Measurements from ENCODE around the gene CDH12.
"Not testable (repeated sequence)": the region's sequence is repeated elsewhere in the genome, so short reads cannot be mapped to it uniquely, and the experiment has no call there.

The CDH12 gene

DNA sequence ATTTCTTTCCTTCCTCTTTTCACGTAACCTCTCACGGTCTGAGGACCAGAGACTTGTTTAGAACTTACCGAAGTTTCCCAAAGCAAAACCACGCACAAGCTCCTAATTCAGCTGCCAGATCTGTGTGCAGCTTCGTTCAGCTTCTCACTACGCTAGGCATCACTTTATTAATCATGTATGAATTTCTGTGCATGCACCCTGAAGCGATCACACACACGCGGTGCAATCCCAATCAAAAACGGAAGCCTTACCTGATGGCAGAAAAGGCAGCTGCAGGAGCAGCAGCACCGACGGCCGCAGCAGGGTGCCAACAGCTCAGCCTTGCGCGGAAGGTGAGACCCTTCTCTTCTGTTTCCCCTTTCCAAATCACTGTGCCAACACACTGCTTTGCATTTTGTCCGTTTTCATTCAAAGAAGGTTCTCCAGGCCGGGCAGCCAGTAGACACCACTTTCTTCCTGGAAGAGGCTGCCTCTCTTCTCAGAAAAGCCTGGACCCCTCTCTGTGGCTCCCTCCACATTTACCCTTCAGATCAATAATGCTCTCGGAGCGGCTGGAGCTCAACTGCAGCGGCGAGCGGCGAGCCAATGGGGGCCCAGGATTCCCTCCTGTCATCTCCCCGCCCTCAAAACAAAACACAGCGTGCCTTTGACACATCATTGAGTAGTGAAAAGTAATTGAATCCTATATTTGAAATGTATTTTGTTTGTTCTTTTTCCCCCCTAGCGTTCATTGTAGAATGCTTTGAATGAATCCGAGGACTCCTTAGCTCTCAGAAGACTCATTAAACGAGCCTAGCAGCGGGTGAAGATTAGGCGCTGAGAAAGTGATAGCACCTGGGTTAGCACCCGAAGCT is at the start of gene CDH12:
Gene CDH12, minus strand, starts transcription at position 538 of the 854 bp plus-strand sequence.
- FAIRE-seq, result no peak

DNA sequence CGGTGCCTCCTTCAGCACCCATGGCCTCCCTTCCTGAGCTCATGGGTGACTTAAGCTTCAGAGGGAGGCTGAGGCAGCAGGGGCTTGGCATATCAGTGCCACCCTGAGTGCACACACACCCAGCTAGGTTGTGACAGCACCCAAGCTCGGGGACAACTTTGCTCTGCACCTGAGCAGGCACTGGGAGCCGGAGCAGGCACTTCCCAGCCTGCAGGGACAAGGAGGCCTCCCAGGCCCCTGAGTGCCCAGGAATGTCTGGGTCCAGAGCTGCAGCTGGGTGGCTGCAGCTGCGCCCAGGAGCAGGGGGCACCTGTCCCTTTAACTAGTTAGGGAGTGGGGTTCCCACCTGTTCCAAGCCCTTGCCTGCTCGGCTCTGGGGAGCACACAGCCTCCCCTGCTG is 48.7 kb upstream of the CDH12 start:
- no peak for FAIRE-seq

DNA sequence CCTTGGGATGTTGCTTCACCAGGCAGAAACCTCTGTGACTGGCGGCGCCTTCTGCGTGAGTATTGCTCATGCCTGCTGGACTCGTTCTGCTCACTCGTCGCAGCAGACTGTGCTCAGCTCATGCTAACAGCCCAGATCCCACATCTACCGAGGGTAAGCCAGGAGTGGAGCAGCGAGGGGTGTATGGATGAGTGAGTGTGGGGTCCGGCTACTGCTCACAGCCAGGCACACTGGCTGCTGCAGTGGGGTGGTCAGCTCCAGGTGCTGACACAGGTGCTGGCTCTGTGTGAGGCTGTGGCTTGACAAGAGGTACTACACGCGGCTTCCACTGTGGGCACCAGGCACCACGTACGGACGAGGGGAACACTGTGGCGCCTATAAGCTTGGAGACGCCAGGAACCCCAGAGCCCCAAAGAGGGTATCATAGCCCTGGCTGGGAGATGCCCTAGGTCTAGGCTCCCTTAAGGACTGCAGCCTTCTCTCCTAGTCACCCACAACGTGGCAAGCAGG is 47.7 kb upstream of the CDH12 start:
- FAIRE-seq, result no peak

DNA sequence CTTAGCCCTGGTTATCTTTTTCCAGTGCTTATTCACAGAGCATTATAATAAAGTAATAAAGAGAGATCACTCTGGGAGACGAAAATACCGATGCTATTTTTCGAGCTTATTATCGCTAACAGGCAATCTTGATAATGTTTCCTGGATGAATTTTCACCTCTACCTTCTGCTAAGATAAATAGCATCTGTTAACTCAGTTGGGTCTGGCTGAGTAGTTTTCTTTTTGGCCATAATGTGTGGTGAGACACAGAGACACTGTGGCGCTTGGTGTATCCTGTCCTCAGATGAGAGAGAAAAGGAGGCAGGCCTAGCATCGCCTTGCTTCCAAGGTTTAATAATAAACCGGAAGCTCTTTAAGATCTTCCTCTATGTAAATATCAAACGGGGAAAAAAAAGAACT is 46.2 kb upstream of the CDH12 start:
- FAIRE-seq, result no peak

DNA sequence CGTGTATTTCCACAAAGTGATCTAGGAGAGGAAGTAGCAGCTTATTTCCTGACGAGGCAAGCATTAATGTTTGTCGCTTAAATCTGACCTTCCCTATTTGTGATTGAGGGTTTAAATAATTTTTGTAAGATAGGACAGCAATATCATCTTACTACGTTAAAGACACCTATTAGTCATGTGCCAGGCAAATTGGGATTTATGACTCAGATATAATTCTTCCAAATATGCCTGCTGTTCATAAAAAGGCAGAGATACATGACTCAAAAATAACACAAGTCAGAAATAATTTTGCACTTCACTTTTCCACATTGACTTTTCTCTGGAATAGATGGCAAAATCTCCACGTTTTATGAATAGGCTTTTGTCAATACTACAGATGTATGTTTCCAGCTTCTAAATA is 43.0 kb upstream of the CDH12 start:
- no peak for FAIRE-seq

DNA sequence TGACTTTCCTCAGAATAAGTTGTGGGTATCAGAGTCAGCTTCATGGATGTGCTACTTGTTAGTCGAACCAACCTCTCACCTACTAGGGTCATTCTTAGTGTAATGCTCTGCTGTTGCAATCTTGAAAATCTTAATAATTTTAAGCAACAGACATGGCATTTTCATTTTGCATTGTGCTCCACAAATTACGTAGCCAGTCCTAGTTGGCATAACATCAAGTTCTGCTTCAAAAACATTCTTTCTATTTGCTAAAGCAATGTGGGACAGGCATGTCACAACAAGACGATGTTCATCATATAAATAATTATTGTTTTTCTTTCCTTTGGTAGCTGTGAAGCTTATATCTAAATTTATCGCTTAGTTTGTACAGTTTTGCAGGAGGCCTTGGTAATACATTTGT is 39.3 kb upstream of the CDH12 start:
- FAIRE-seq, result no peak

DNA sequence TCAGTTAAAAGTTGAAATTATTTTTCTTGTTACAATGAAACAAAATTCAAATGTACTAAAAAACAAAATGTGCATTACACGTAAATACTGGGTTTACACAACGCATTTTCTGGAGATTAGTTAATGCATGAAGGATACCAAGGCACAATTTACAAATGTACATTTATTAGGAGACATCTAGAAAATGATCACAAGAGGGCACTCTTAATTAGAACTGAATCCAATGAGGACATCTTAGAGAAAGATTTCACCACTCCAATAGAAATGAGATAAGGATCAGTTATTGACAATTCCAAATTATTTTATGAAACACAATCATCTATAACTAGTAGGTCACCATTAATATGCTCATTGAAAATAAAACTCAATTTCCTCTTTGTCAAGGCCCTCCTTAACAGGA is 36.6 kb upstream of the CDH12 start:
- no peak for FAIRE-seq

DNA sequence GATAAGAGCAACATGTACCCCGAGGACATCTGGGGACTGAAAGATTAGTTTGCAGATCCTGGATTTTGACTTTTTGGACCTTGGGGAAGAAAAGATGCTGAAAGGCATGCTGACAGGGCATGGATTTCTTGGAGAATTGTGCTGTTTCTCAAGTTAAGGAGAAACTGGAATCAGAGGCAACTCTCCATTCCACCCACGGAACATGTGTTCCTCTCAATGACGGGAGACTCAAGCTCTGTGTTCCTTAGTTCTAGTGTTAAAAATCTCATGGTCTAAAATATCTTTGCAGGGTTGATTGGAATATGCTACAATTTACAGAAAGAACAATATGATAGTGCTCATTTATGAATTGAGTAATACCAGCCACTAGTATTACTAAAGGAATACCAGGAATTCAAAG is 34.4 kb upstream of the CDH12 start:
- no peak for FAIRE-seq

DNA sequence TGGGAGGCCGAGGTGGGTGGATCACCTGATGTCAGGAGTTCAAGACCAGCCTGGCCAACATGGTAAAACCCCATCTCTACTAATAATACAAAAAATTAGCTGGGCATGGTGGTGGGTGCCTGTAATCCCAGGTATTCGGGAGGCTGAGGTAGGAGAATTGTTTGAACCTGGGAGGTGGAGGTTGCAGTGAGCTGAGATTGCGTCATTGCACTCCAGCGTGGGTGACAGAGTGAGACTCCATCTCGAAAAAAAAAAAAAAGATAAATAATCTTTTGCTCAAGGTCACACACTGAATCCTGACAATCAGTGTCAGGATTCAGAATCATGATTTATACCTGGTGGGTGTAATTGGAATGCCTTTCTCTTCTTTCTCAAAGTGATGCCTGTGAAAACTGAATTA is 5.8 kb upstream of the CDH12 start:
- FAIRE-seq, result not testable (repeated sequence)

DNA sequence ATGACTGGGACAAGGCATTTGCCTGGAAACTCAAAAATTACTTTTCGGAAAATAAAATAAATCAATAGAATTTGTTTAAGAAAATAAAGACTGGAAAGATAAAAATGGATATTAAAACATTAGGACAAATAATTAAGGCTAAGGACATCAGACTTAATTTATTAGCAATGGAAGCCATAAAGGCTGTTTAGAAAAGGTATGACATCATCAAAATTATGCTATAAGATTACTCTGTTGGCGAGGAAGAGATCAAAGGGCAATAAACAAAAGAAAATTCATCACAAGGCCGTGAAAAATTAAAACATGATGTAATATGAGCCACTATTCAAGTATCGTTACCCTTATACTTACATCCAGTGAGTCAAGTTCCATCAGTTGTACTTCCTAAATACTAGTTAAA is 2.7 kb upstream of the CDH12 start:
- no peak for FAIRE-seq

DNA sequence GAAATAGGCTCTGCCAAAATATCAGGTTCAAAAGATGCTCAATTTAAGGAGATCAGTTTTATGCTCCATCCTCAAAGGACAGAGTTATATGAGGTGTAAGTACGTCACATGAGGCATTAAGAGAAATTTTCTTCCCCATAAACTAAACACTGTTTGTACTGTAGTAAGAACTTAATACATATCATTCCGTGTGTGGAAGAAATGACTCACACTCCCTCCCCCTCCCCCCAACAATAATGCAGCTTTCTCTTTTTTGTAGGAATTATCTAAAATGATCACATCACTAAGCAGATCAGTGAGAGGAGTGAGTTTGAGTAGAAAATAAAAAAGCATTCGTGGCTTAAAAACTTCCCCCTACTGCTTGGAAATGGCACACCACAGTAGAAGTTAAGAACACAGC is 2.2 kb downstream of the CDH12 start:
- no peak for FAIRE-seq

DNA sequence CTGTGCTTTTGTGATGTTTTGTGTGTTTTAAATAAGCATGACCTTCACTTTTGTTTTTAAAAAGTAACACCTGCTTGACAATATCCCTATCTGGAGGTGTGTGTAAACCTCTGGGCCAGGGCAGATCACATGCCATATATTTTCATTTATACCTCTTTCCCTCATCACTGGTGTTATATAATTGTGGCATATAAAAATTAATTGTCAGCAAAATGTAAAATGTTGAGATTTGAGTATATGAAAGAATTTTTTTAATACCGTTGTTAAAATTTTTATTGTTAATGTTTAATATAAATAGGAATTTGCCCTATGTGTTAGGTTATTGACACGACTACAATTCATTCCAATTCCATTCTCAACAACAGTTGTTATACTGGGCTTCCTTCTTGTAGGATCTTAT is 6.5 kb downstream of the CDH12 start:
- FAIRE-seq, result no peak

DNA sequence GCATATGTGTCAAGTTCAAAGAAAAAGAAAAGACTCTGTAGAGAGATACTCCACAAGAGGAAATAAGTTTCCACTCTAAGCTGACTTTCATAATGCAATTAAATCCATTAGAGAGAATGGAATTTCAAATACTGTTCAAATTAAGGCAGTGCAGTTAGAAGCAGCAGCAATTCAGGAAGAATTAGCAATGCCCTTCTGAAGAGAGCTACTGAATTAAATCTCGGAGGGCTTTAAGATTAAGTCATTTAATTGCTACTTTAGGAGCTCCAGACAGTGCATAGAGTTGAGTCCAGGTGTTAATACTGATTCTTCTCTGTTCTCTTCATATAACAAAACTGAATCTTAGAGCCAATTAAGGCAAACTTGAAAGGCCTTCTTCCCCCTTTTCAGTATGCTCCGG is 8.5 kb downstream of the CDH12 start:
- FAIRE-seq, result no peak

DNA sequence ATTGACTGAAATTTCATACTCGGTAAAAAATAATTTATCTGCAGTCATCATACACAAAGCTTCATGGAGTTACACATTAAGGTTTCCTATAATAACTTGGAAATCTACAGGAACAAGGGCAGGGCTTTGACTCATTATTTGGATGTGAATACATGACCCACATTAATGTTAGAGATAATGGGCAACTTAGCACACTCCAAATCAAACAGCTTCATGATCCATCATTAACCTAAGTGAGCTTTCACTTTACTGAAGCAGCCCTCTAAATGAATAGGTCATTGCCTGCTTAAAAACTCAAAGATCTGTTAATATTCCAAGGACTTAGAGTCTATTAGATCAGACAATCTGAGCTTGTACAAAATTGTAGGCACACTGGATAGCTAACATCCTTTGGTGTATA is 9.0 kb downstream of the CDH12 start:
- FAIRE-seq, result no peak

DNA sequence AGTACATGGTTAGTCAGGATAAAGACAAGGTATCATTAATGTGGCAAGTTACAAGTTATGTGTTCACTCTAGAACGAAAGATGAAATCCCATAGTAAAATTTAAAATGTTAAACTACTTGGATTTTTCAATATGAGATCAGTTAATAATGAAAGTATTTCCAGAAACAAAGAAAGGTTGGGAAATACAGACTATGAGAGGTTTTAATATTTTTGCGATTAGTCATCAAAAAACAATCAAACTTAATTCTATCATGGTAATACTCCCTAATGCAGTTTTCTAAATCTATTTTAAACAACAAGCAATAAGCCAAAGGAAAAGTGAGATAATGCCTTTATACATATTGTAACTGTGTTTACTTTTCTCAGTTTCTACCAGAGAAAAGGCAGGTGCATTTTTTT is 10.6 kb downstream of the CDH12 start:
- no peak for FAIRE-seq

DNA sequence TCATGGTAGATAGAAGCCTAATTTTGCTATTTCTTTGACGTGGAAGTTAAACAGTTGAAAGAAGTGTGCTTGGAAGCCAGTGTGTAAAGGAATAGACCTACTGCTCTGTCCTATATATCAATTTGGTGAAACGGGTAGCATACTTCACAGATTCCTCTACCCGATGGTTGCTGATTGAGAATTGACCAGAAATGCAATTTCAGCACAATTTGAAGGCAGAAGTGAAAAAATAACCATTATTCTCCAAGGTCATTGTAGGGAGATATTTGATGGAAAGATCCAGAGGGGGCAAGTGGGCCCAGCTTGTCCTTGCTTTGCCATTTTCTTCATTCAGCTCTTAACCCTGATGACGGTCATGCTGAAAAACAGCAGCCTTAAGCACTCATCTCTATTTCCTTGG is 15.3 kb downstream of the CDH12 start:
- FAIRE-seq, result no peak

DNA sequence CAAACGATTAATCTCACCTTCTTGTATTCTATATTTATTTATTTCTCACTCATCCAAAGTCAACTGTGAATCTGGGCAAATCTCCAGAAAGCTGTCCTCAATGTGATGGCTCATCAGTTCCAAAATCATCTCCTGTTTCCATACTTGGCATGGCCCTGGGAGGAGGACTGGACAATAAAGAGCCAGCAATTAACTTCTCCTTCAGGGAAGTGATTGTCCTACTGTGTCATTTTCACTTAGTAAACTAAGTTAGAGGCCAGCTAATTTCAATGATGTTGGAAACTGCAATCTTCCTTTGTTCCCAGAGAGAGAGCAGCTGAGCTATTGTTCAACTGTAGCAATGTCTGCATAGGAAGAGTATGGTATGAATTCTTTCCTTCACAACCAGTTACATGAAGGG is 17.5 kb downstream of the CDH12 start:
- FAIRE-seq, result no peak

DNA sequence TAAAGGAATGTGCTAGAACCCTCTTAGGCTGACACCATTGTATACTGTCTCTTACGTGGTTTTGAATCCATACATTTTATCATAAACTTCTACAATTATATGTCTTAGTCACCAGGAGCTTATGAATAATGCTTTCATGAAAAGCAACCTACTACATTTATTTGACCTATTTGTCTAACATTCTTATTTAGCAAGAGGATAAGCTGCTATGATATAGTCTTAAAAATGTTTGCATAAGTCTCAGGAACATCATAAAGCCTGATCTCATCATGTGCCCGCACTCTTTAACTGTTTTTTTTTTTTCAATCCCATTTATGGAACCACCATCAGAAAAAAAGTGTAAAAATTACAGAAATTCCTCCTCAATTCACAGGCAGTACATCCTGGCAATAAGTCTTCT is 59.7 kb downstream of the CDH12 start:
- no peak for FAIRE-seq

DNA sequence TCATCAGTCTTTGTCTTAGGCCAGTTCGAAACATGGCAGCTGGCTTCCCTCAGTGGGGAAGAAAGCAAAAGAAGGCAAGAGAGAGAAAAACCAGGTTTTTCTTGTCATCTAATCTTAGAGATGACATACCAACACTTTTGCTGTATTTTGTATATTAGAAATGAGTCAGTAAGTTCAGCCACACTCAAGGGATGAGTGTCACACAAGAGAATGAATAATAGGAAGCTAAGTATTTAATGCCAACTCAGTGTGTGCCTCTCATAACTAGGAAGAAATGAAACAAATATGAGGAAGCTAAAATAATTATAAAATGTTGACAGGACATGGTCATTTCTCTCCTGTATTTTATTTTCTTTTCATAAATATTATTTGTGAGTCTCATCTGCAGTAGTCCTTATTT is 65.3 kb downstream of the CDH12 start:
- FAIRE-seq, result no peak

DNA sequence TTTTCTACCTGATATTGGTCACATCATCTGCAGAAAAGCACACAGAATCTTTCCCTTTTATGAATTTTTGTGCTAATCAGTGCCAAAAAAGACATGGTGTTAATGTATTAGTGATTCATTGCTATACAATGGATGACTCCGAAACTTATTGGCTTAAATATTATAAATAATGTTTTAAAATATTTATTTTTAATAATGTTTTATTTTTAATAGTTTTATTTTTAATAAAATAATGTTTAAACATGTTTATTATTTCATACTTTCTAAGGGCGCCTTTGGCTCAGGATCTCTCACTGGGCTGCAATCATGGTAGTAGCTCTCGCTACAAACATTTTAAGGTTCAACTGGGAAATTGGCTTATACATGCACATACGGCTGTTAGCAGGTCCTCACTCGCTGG is 65.7 kb downstream of the CDH12 start:
- no peak for FAIRE-seq

DNA sequence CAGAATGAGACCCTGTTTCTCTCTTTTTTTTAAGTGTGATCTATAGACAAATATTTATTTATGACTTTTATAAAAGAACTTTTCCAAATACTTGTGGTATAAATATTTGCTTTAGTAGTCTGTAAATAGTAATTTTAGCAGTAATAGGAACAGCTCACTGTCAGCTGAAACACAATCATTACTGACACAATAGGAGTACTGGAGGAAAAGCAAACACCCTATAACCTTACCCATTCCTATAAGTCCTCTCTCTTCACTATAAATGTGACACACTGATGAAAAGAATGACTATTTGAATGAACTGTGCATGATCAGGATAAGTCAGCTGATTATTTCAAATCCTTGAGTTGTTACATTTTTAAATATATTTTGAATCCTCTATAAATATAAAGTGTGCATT is 72.4 kb downstream of the CDH12 start:
- no peak for FAIRE-seq

DNA sequence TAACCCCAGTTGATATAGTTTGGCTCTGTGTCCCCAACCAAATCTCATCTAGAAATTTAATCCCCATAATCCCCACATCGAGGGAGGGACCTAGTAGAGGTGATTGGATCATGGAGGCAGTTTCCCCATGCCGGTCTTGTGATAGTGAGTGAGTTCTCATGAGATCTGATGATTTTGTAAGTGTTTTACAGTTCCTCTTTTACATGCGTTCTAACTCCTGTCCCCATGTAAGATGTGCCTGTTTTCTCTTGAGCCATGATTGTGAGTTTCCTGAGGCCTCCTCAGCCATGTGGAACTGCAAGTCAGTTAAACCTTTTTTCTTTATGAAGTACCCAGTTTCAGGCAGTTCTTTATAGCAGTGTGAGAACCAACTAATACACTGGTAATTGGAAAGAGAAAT is 73.6 kb downstream of the CDH12 start:
- no peak for FAIRE-seq

DNA sequence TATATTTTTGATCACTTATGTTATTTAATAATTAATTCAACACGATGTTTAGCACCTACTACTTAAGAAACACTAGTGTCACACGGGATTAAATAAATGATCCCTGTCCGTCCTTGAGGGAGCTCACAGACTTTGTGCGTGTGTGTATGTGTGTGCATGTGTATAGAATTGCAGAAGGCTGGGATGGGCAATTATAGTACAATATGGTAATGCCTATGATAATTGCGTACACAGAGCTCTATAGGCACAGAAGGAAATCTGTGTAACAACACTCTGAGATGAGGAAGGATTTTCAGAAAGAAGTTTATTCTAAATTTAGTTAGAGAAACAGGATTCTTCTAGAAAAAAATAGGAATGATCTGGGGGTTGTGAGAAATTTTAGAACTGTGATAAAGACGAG is 76.9 kb downstream of the CDH12 start:
- no peak for FAIRE-seq

DNA sequence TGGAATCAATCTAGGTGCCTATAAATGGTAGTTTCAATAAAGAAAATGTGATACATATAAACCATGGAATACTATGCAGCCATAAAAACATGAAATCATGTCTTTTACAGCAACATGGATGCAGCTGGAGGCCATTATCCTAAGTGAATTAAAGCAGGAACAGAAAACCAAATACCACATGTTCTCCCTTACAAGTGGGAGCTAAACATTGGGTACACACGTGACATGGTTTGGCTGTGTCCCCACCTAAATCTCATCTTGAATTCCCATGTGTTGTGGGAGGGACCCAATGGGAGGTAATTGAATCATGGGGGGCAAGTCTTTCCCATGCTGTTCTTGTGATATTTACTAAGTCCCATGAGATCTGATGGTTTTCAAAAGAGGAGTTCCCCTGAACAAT is 78.9 kb downstream of the CDH12 start:
- FAIRE-seq, result not testable (repeated sequence)

DNA sequence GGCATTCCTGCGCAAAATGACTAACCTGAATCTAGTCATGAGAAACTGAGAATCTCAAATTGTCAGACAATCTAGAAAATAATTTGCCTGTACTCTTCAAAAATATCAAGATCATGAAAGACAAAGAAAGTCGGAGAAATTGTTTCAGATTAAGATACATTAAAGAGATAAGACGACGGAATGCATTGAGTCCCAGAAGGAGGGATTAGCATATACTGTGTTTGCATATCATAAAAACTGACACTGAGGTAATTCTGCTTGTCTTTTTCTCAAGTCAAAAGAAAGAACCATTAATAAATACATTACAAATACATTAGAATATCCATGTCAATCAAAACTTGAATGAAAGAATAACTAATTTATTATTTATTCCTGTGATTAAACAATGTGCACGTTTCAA is 88.4 kb downstream of the CDH12 start:
- FAIRE-seq, result no peak
